ENCODE measurements around the gene CTNND2.

The CTNND2 gene

GRCh38 chr5:11903121-11903613 is 1.1 kb downstream of the CTNND2 start:
- in situ Hi-C loops (cut with MboI; ENCODE audit: low sequenced_read_pairs, unreplicated experiment) = no loop called here
- TF ChIP-seq, protein P1, sequence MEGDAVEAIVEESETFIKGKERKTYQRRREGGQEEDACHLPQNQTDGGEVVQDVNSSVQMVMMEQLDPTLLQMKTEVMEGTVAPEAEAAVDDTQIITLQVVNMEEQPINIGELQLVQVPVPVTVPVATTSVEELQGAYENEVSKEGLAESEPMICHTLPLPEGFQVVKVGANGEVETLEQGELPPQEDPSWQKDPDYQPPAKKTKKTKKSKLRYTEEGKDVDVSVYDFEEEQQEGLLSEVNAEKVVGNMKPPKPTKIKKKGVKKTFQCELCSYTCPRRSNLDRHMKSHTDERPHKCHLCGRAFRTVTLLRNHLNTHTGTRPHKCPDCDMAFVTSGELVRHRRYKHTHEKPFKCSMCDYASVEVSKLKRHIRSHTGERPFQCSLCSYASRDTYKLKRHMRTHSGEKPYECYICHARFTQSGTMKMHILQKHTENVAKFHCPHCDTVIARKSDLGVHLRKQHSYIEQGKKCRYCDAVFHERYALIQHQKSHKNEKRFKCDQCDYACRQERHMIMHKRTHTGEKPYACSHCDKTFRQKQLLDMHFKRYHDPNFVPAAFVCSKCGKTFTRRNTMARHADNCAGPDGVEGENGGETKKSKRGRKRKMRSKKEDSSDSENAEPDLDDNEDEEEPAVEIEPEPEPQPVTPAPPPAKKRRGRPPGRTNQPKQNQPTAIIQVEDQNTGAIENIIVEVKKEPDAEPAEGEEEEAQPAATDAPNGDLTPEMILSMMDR (IDR thresholded peaks at IDR 0.05; ENCODE audit: borderline replicate concordance, control extremely low read depth, extremely low read depth, insufficient read depth, missing control alignments) = no peak
- peak; percentile 6 for DNase-seq (ENCODE audit: low spot score)

DNA sequence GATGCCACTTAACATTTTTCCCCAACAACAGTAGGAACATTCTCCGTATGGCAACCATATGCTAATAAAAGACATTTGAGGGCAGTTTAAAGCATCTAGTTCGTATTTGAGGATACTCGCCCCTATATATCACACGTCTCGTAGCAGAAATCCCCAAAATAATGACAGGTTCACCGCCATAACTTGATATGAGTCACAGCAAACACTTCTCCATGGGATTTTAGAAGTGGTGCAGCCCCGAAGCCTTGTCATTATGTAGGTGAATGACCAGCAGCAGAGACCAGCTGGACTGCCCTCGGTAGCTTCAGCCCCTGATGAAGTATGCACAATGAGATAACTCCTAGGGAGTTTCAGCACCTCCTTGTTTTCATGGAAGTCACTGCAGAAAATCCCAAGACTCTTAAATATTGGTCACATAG is 2.0 kb downstream of the CTNND2 start:
- TF ChIP-seq, protein P1 (IDR thresholded peaks at IDR 0.05; ENCODE audit: borderline replicate concordance, control extremely low read depth, extremely low read depth, insufficient read depth, missing control alignments) = no peak
- DNase-seq (ENCODE audit: low spot score) = no peak
- in situ Hi-C loops (cut with MboI; ENCODE audit: low sequenced_read_pairs, unreplicated experiment) = no loop called here

- no peak for DNase-seq (ENCODE audit: low spot score)
- in situ Hi-C loops (cut with MboI; ENCODE audit: low sequenced_read_pairs, unreplicated experiment) = no loop called here
- TF ChIP-seq, protein P1 (IDR thresholded peaks at IDR 0.05; ENCODE audit: borderline replicate concordance, control extremely low read depth, extremely low read depth, insufficient read depth, missing control alignments) = no peak
Measured at GRCh38 chr5:11898787-11899186, 5.5 kb downstream of the CTNND2 start.

GRCh38 chr5:11897781-11898180 is 6.5 kb downstream of the CTNND2 start:
- in situ Hi-C loops (cut with MboI; ENCODE audit: low sequenced_read_pairs, unreplicated experiment) = no loop called here
- TF ChIP-seq, protein P1 (IDR thresholded peaks at IDR 0.05; ENCODE audit: borderline replicate concordance, control extremely low read depth, extremely low read depth, insufficient read depth, missing control alignments) = no peak
- no peak for DNase-seq (ENCODE audit: low spot score)

GRCh38 chr5:11894992-11895391 is 9.3 kb downstream of the CTNND2 start:
- DNase-seq (ENCODE audit: low spot score) = no peak
- TF ChIP-seq, protein P1 (IDR thresholded peaks at IDR 0.05; ENCODE audit: borderline replicate concordance, control extremely low read depth, extremely low read depth, insufficient read depth, missing control alignments) = no peak
- in situ Hi-C loops (cut with MboI; ENCODE audit: low sequenced_read_pairs, unreplicated experiment) = no loop called here

- in situ Hi-C loops (cut with MboI; ENCODE audit: low sequenced_read_pairs, unreplicated experiment) = no loop called here
- no peak for DNase-seq (ENCODE audit: low spot score)
- TF ChIP-seq, protein P1 (IDR thresholded peaks at IDR 0.05; ENCODE audit: borderline replicate concordance, control extremely low read depth, extremely low read depth, insufficient read depth, missing control alignments) = no peak
Measured at GRCh38 chr5:11892832-11893231, 11.4 kb downstream of the CTNND2 start.

GRCh38 chr5:11890777-11891176 is 13.5 kb downstream of the CTNND2 start:
- TF ChIP-seq, protein P1 (IDR thresholded peaks at IDR 0.05; ENCODE audit: borderline replicate concordance, control extremely low read depth, extremely low read depth, insufficient read depth, missing control alignments) = no peak
- in situ Hi-C loops (cut with MboI; ENCODE audit: low sequenced_read_pairs, unreplicated experiment) = no loop called here
- DNase-seq (ENCODE audit: low spot score) = no peak
